Gastrocnemius medialis (tissue), 4 donors: ENCODE results near the gene HEATR5B. TPM values are rescaled to one million over a fixed set of nuclear protein-coding genes. Genes with fewer than 3 reads are reported as not detected.
"Not testable (repeated sequence)": the region's sequence is repeated elsewhere in the genome, so short reads cannot be mapped to it uniquely, and the experiment has no call there.

Experiments used
- ATAC-seq, 2 donors: fragments of 150-250 bp; one replicate each; pipeline ENCODE4 v1.9.1; 2016
- DNase-seq, 2 donors: peaks; one replicate each; pipeline ENCODE4 v3.0.0-alpha.2; 2019
- H3K27ac ChIP-seq, 4 donors: fragments of 200-600 bp; sonication (generic); 1 replicate in 1 of 4; 2 replicates in 3 of 4; pipeline ENCODE4 v1.5.1; 2016 to 2018; ENCODE audit warnings: mild to moderate bottlenecking in 2 of 4, moderate library complexity in 1 of 4
- H3K27me3 ChIP-seq, 3 donors: fragments of 200-600 bp; sonication (generic) in 2 of 3; 1 replicate in 1 of 3; 2 replicates in 2 of 3; pipeline versions ENCODE4 v1.5.1 to v1.6.0; 2016 to 2019; ENCODE audit warnings: mild to moderate bottlenecking in 1 of 3, moderate library complexity in 1 of 3
- H3K36me3 ChIP-seq, 2 donors: fragments of 200-600 bp; sonication (generic) in 1 of 2; one replicate each; pipeline ENCODE4 v1.5.1; 2017 to 2018
- H3K4me1 ChIP-seq, 2 donors: fragments of 200-600 bp; sonication (generic) in 1 of 2; one replicate each; pipeline ENCODE4 v1.5.1; 2016 to 2017; ENCODE audit warnings: mild to moderate bottlenecking in 2 of 2
- H3K4me3 ChIP-seq, 4 donors: fragments of 200-600 bp; sonication (generic) in 3 of 4; 1 replicate in 1 of 4; 2 replicates in 3 of 4; pipeline ENCODE4 v1.5.1; 2016 to 2019; ENCODE audit warnings: mild to moderate bottlenecking in 2 of 4
- H3K9me3 ChIP-seq, 3 donors: fragments of 200-600 bp; sonication (generic) in 2 of 3; 1 replicate in 1 of 3; 2 replicates in 2 of 3; pipeline ENCODE4 v1.5.1; 2016 to 2019
- CTCF ChIP-seq, 5 experiments: fragments of 450-650 bp in 3 of 5; fragments of 200-600 bp in 2 of 5; sonication (generic) in 2 of 5; IDR thresholded peaks in 4 of 5; conservative IDR thresholded peaks in 1 of 5; 1 replicate in 4 of 5; 2 replicates in 1 of 5; pipeline ENCODE4 v1.5.1; 2016 to 2019; ENCODE audit warnings: antibody characterized with exemption in 5 of 5, mild to moderate bottlenecking in 3 of 5, moderate library complexity in 3 of 5
- POLR2A ChIP-seq, 2 donors: fragments of 450-650 bp; IDR thresholded peaks; one replicate each; pipeline ENCODE4 v1.6.1; 2017; ENCODE audit warnings: antibody characterized with exemption in 2 of 2, mild to moderate bottlenecking in 2 of 2, moderate library complexity in 2 of 2
- in situ Hi-C, 4 donors: fragments of 200-750 bp; cut with MboI; loops; one replicate each; pipeline versions ENCODE4 v1.15.0 to v1.8.0; 2017; ENCODE audit warnings: low sequenced_read_pairs in 4 of 4
- intact Hi-C: fragments of 100-400 bp; cut with DNase I; formaldehyde crosslinking; loops from one replicate; pipeline ENCODE4 v1.15.1; 2023; ENCODE audit warnings: low total_unique reads
- total RNA-seq, 4 donors: library from RNA; depleted of rRNA; stranded (reverse); fragments of >200 nt; gene quantifications; one replicate each; pipeline versions ENCODE4 v1.1.0 to v1.2.3, GENCODE V29; 2016

The HEATR5B gene
- total RNA-seq, 4 donors from 2014 or later, result 6.8 to 10.0 (median 9.8) TPM

GRCh38 chr2:36988008-36988407 lies 96.2 kb downstream of the HEATR5B start:
- H3K27ac ChIP-seq, result no peak overlapping the region
- no peaks in the 10 kb centered on the region for H3K4me1 ChIP-seq
- no peak for DNase-seq
- H3K4me3 ChIP-seq, result no peak overlapping the region
- TF ChIP-seq CTCF (IDR thresholded peaks at IDR 0.05 in 4 of 5, conservative IDR thresholded peaks at IDR 0.05 in 1 of 5) (no peak), POLR2A (IDR thresholded peaks at IDR 0.05) (no peak)
- no peak for ATAC-seq
- in situ Hi-C loops (no loop called here), intact Hi-C loops (no loop called here)
- H3K9me3 ChIP-seq, result no peaks in the 10 kb centered on the region
- H3K36me3 ChIP-seq, result peaks cover 3 to 31% of the 10 kb centered on the region in 2 donors
- H3K27me3 ChIP-seq, result no peaks in the 10 kb centered on the region

- Histone ChIP-seq H3K4me1 (no peaks in the 10 kb centered on the region), H3K9me3 (no peaks in the 10 kb centered on the region), H3K4me3 (no peak overlapping the region), H3K27me3 (no peaks in the 10 kb centered on the region), H3K36me3 (peaks cover 0 to 21% of the 10 kb centered on the region in 2 donors), H3K27ac (no peak overlapping the region)
- intact Hi-C loops, result no loop called here
- DNase-seq (no peak), ATAC-seq (no peak)
- TF ChIP-seq POLR2A (IDR thresholded peaks at IDR 0.05), result no peak
- no peak for TF ChIP-seq CTCF (IDR thresholded peaks at IDR 0.05 in 4 of 5, conservative IDR thresholded peaks at IDR 0.05 in 1 of 5)
- in situ Hi-C loops, result no loop called here
Measured at GRCh38 chr2:36982467-36982866, 101.7 kb downstream of the HEATR5B start.

- intact Hi-C loops, result no loop called here
- Histone ChIP-seq H3K27me3 (no peaks in the 10 kb centered on the region), H3K36me3 (peaks cover 0 to 15% of the 10 kb centered on the region in 2 donors), H3K4me3 (no peak overlapping the region), H3K27ac (no peak overlapping the region), H3K4me1 (no peaks in the 10 kb centered on the region), H3K9me3 (no peaks in the 10 kb centered on the region)
- TF ChIP-seq CTCF (IDR thresholded peaks at IDR 0.05 in 4 of 5, conservative IDR thresholded peaks at IDR 0.05 in 1 of 5) (no peak), POLR2A (IDR thresholded peaks at IDR 0.05) (no peak)
- ATAC-seq (no peak), DNase-seq (no peak)
- in situ Hi-C loops, result no loop called here
Measured at GRCh38 chr2:36981911-36982310, 102.3 kb downstream of the HEATR5B start.

- in situ Hi-C loops, H3K27ac ChIP-seq, H3K27me3 ChIP-seq, H3K4me1 ChIP-seq, intact Hi-C loops, ATAC-seq, H3K9me3 ChIP-seq, DNase-seq, H3K4me3 ChIP-seq: not testable (repeated sequence)
- H3K36me3 ChIP-seq, result peaks cover 0 to 11% of the 10 kb centered on the region in 2 donors
Measured at GRCh38 chr2:36979007-36979406, 105.2 kb downstream of the HEATR5B start.

GRCh38 chr2:36976065-36976464 lies 108.1 kb downstream of the HEATR5B start:
- Histone ChIP-seq H3K9me3 (no peaks in the 10 kb centered on the region), H3K4me1 (no peaks in the 10 kb centered on the region), H3K36me3 (peaks cover 0 to 3% of the 10 kb centered on the region in 2 donors), H3K4me3 (no peak overlapping the region), H3K27me3 (no peaks in the 10 kb centered on the region), H3K27ac (no peak overlapping the region)
- ATAC-seq (no peak), DNase-seq (no peak)
- in situ Hi-C loops, result no loop called here
- TF ChIP-seq POLR2A (IDR thresholded peaks at IDR 0.05) (no peak), CTCF (IDR thresholded peaks at IDR 0.05 in 4 of 5, conservative IDR thresholded peaks at IDR 0.05 in 1 of 5) (no peak)
- intact Hi-C loops, result no loop called here
